Measurements from ENCODE around the gene CERS6.

Gene CERS6

GRCh38 chr2:168441214-168441872 lies 14.7 kb upstream of the CERS6 start:
- DNase-seq (ENCODE audit: extremely low read depth in 1 of 2, low read depth in 1 of 2) = no peak

GRCh38 chr2:168443818-168444217 lies 12.3 kb upstream of the CERS6 start:
- DNase-seq (ENCODE audit: extremely low read depth in 1 of 2, low read depth in 1 of 2) = no peak

GRCh38 chr2:168445960-168446359 lies 10.1 kb upstream of the CERS6 start:
- DNase-seq (ENCODE audit: extremely low read depth in 1 of 2, low read depth in 1 of 2) = no peak

- no peak for DNase-seq (ENCODE audit: extremely low read depth in 1 of 2, low read depth in 1 of 2)
Observed at GRCh38 chr2:168448980-168449379, 7.1 kb upstream of the CERS6 start.

- no peak for DNase-seq (ENCODE audit: extremely low read depth in 1 of 2, low read depth in 1 of 2)
Observed at GRCh38 chr2:168449419-168449818, 6.7 kb upstream of the CERS6 start.

- no peak for DNase-seq (ENCODE audit: extremely low read depth in 1 of 2, low read depth in 1 of 2)
Observed at GRCh38 chr2:168450171-168450570, 5.9 kb upstream of the CERS6 start.

GRCh38 chr2:168450732-168451131 lies 5.3 kb upstream of the CERS6 start:
- DNase-seq (ENCODE audit: extremely low read depth in 1 of 2, low read depth in 1 of 2) = no peak

GRCh38 chr2:168452781-168453180 lies 3.3 kb upstream of the CERS6 start:
- no peak for DNase-seq (ENCODE audit: extremely low read depth in 1 of 2, low read depth in 1 of 2)

- no peak for DNase-seq (ENCODE audit: extremely low read depth in 1 of 2, low read depth in 1 of 2)
Observed at GRCh38 chr2:168453404-168453803, 2.7 kb upstream of the CERS6 start.

GRCh38 chr2:168454737-168455644 lies 1.1 kb upstream of the CERS6 start:
- DNase-seq (ENCODE audit: extremely low read depth in 1 of 2, low read depth in 1 of 2) = no peak

- peak in 1 of 2 donors; percentile 30 for DNase-seq (ENCODE audit: extremely low read depth in 1 of 2, low read depth in 1 of 2)
Observed at GRCh38 chr2:168456521-168457189, 583 bp downstream of the CERS6 start.

GRCh38 chr2:168457190-168457895 lies 1.3 kb downstream of the CERS6 start:
- no peak for DNase-seq (ENCODE audit: extremely low read depth in 1 of 2, low read depth in 1 of 2)

- DNase-seq (ENCODE audit: extremely low read depth in 1 of 2, low read depth in 1 of 2) = no peak
Observed at GRCh38 chr2:168458139-168458538, 2.1 kb downstream of the CERS6 start.

GRCh38 chr2:168459256-168459655 lies 3.2 kb downstream of the CERS6 start:
- no peak for DNase-seq (ENCODE audit: extremely low read depth in 1 of 2, low read depth in 1 of 2)

- no peak for DNase-seq (ENCODE audit: extremely low read depth in 1 of 2, low read depth in 1 of 2)
Observed at GRCh38 chr2:168460571-168460970, 4.5 kb downstream of the CERS6 start.

- DNase-seq (ENCODE audit: extremely low read depth in 1 of 2, low read depth in 1 of 2) = no peak
Observed at GRCh38 chr2:168461178-168461941, 5.3 kb downstream of the CERS6 start.

- DNase-seq (ENCODE audit: extremely low read depth in 1 of 2, low read depth in 1 of 2) = no peak
Observed at GRCh38 chr2:168461942-168462331, 5.9 kb downstream of the CERS6 start.

GRCh38 chr2:168462543-168463045 lies 6.5 kb downstream of the CERS6 start:
- no peak for DNase-seq (ENCODE audit: extremely low read depth in 1 of 2, low read depth in 1 of 2)

- DNase-seq (ENCODE audit: extremely low read depth in 1 of 2, low read depth in 1 of 2) = no peak
Observed at GRCh38 chr2:168465594-168465993, 9.5 kb downstream of the CERS6 start.

- no peak for DNase-seq (ENCODE audit: extremely low read depth in 1 of 2, low read depth in 1 of 2)
Observed at GRCh38 chr2:168466190-168466737, 10.2 kb downstream of the CERS6 start.

Measured in stimulated activated CD8-positive, alpha-beta memory T cell treated with anti-CD3 and anti-CD28 coated beads, Interleukin-7, amount 100 ng/mL, for 48 hours (primary cell).